Astrocyte (in vitro differentiated cells and primary cell): ENCODE measurements around the gene CALD1.

Experiments
- CTCF ChIP-seq: IDR thresholded peaks from 2 replicates; pipeline ENCODE4 v1.5.1; 2011; ENCODE audit warnings: low read depth, mild to moderate bottlenecking, inconsistent platforms, low read length, moderate library complexity; ENCODE audit not compliant: insufficient read depth
- EZH2 ChIP-seq: IDR thresholded peaks from 2 replicates; pipeline ENCODE4 v1.6.1; 2012; ENCODE audit warnings: mild to moderate bottlenecking, low read length, inconsistent platforms; ENCODE audit not compliant: insufficient read depth

DNA sequence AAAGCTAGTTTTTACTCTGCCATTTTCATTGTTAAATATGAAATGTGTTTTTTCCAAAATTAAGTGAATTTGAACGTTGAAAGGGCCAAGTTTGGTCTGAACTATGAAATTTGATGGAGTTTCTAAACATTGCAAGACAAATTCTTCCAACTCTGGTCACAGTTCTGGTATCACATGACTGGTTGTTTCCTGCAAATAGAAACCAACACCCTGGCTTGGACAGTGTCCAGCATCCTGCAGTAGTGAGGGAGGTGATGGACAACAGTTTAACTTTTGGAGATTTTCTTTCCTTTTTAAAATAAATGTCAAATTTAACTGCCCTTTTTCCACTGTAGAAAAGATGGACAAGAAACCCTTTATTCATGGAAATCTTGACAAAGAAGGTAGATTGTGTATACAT, 152.1 kb downstream of the CALD1 start:
- no peak for TF ChIP-seq CTCF
- TF ChIP-seq EZH2: no peak
